ENCODE measurements around the gene FASTKD3.
A peak's percentile ranks its signal among the peaks of the same experiment; 100 is the strongest.
"Not testable (repeated sequence)": the region's sequence is repeated elsewhere in the genome, so short reads cannot be mapped to it uniquely, and the experiment has no call there.

Gene FASTKD3

GRCh38 chr5:7868773-7869473 is at the start of gene FASTKD3, which contains the start of gene MTRR:
Gene FASTKD3 (minus strand): TSS chr5:7869031. CDS start chr5:7868083, 948 bp downstream.
Gene MTRR (plus strand): TSS chr5:7869148. CDS start chr5:7870795, 1,647 bp downstream.
- Histone ChIP-seq H3K4me1 (ENCODE audit: control insufficient read depth, insufficient read depth, low read length, unreplicated experiment) (peaks cover 21% of the 10 kb centered on the region), H2AFZ (ENCODE audit: low read length, unreplicated experiment) (peak within 1 kb of the TSS; percentile 96), H3K27me3 (ENCODE audit: insufficient read depth, low read length) (no peaks in the 10 kb centered on the region), H3K36me3 (ENCODE audit: insufficient read depth, low read length) (peaks cover 13% of the 10 kb centered on the region; the same call in 1 of the 2 replicates), H3K27ac (ENCODE audit: low read depth, low read length) (peak within 1 kb of the TSS; percentile 48; the same call in 1 of the 2 replicates), H3K4me3 (ENCODE audit: low read depth, low read length) (peak within 1 kb of the TSS; percentile 87), H3K79me2 (ENCODE audit: control insufficient read depth, insufficient read depth, low read length, unreplicated experiment) (peaks cover 85% of the 10 kb centered on the region)

GRCh38 chr5:7917130-7918123 is 48.6 kb upstream of the FASTKD3 start:
- Histone ChIP-seq H3K27ac (ENCODE audit: low read depth, low read length) (no peak overlapping the region), H3K4me3 (ENCODE audit: low read depth, low read length) (no peak overlapping the region), H3K27me3 (ENCODE audit: insufficient read depth, low read length) (no peaks in the 10 kb centered on the region), H3K36me3 (ENCODE audit: insufficient read depth, low read length) (no peaks in the 10 kb centered on the region), H3K4me1 (ENCODE audit: control insufficient read depth, insufficient read depth, low read length, unreplicated experiment) (no peaks in the 10 kb centered on the region), H2AFZ (ENCODE audit: low read length, unreplicated experiment) (no peak overlapping the region), H3K79me2 (ENCODE audit: control insufficient read depth, insufficient read depth, low read length, unreplicated experiment) (no peaks in the 10 kb centered on the region)

GRCh38 chr5:7916171-7916804 is 47.5 kb upstream of the FASTKD3 start:
- no peaks in the 10 kb centered on the region for H3K79me2 ChIP-seq (ENCODE audit: control insufficient read depth, insufficient read depth, low read length, unreplicated experiment)
- H3K4me3 ChIP-seq (ENCODE audit: low read depth, low read length) = no peak overlapping the region
- H2AFZ ChIP-seq (ENCODE audit: low read length, unreplicated experiment) = no peak overlapping the region
- H3K27me3 ChIP-seq (ENCODE audit: insufficient read depth, low read length) = no peaks in the 10 kb centered on the region
- H3K4me1 ChIP-seq (ENCODE audit: control insufficient read depth, insufficient read depth, low read length, unreplicated experiment) = no peaks in the 10 kb centered on the region
- no peak overlapping the region for H3K27ac ChIP-seq (ENCODE audit: low read depth, low read length)
- no peaks in the 10 kb centered on the region for H3K36me3 ChIP-seq (ENCODE audit: insufficient read depth, low read length)

- H3K79me2 ChIP-seq (ENCODE audit: control insufficient read depth, insufficient read depth, low read length, unreplicated experiment); H3K27me3 ChIP-seq (ENCODE audit: insufficient read depth, low read length); H3K27ac ChIP-seq (ENCODE audit: low read depth, low read length); H3K4me3 ChIP-seq (ENCODE audit: low read depth, low read length); H3K4me1 ChIP-seq (ENCODE audit: control insufficient read depth, insufficient read depth, low read length, unreplicated experiment); H2AFZ ChIP-seq (ENCODE audit: low read length, unreplicated experiment): not testable (repeated sequence)
- peaks cover 17% of the 10 kb centered on the region for H3K36me3 ChIP-seq (ENCODE audit: insufficient read depth, low read length)
Measured at GRCh38 chr5:7911429-7911771, 42.6 kb upstream of the FASTKD3 start.

GRCh38 chr5:7910738-7911428 is 42.1 kb upstream of the FASTKD3 start:
- Histone ChIP-seq H3K27ac (ENCODE audit: low read depth, low read length) (no peak overlapping the region), H3K36me3 (ENCODE audit: insufficient read depth, low read length) (peaks cover 17% of the 10 kb centered on the region), H2AFZ (ENCODE audit: low read length, unreplicated experiment) (no peak overlapping the region)

GRCh38 chr5:7908317-7908716 is 39.5 kb upstream of the FASTKD3 start:
- Histone ChIP-seq H3K36me3 (ENCODE audit: insufficient read depth, low read length) (peaks cover 32% of the 10 kb centered on the region), H3K4me1 (ENCODE audit: control insufficient read depth, insufficient read depth, low read length, unreplicated experiment) (peaks cover 6% of the 10 kb centered on the region), H3K27ac (ENCODE audit: low read depth, low read length) (no peak overlapping the region), H2AFZ (ENCODE audit: low read length, unreplicated experiment) (no peak overlapping the region), H3K79me2 (ENCODE audit: control insufficient read depth, insufficient read depth, low read length, unreplicated experiment) (no peaks in the 10 kb centered on the region), H3K27me3 (ENCODE audit: insufficient read depth, low read length) (no peaks in the 10 kb centered on the region), H3K4me3 (ENCODE audit: low read depth, low read length) (no peak overlapping the region)

More at GRCh38 chr5:7910738-7911428, 42.1 kb upstream of the FASTKD3 start:
- Histone ChIP-seq H3K79me2 (ENCODE audit: control insufficient read depth, insufficient read depth, low read length, unreplicated experiment) (no peaks in the 10 kb centered on the region), H3K27me3 (ENCODE audit: insufficient read depth, low read length) (no peaks in the 10 kb centered on the region), H3K4me1 (ENCODE audit: control insufficient read depth, insufficient read depth, low read length, unreplicated experiment) (no peaks in the 10 kb centered on the region), H3K4me3 (ENCODE audit: low read depth, low read length) (no peak overlapping the region)

- Histone ChIP-seq H3K27me3 (ENCODE audit: insufficient read depth, low read length) (no peaks in the 10 kb centered on the region), H3K27ac (ENCODE audit: low read depth, low read length) (no peak overlapping the region), H3K4me3 (ENCODE audit: low read depth, low read length) (no peak overlapping the region), H3K79me2 (ENCODE audit: control insufficient read depth, insufficient read depth, low read length, unreplicated experiment) (no peaks in the 10 kb centered on the region), H3K4me1 (ENCODE audit: control insufficient read depth, insufficient read depth, low read length, unreplicated experiment) (peaks cover 6% of the 10 kb centered on the region), H3K36me3 (ENCODE audit: insufficient read depth, low read length) (peaks cover 38% of the 10 kb centered on the region), H2AFZ (ENCODE audit: low read length, unreplicated experiment) (no peak overlapping the region)
Measured at GRCh38 chr5:7907612-7908011, 38.8 kb upstream of the FASTKD3 start.

- peaks cover 6% of the 10 kb centered on the region for H3K4me1 ChIP-seq (ENCODE audit: control insufficient read depth, insufficient read depth, low read length, unreplicated experiment)
- H3K27me3 ChIP-seq (ENCODE audit: insufficient read depth, low read length) = no peaks in the 10 kb centered on the region
- H3K4me3 ChIP-seq (ENCODE audit: low read depth, low read length) = no peak overlapping the region
- no peaks in the 10 kb centered on the region for H3K79me2 ChIP-seq (ENCODE audit: control insufficient read depth, insufficient read depth, low read length, unreplicated experiment)
- peaks cover 43% of the 10 kb centered on the region for H3K36me3 ChIP-seq (ENCODE audit: insufficient read depth, low read length)
- no peak overlapping the region for H2AFZ ChIP-seq (ENCODE audit: low read length, unreplicated experiment)
- peak overlapping the region; percentile 11; the same call in 1 of the 2 replicates for H3K27ac ChIP-seq (ENCODE audit: low read depth, low read length)
Measured at GRCh38 chr5:7904170-7904569, 35.3 kb upstream of the FASTKD3 start.

- H3K4me1 ChIP-seq (ENCODE audit: control insufficient read depth, insufficient read depth, low read length, unreplicated experiment) = peaks cover 6% of the 10 kb centered on the region
- peaks cover 34% of the 10 kb centered on the region for H3K36me3 ChIP-seq (ENCODE audit: insufficient read depth, low read length)
Measured at GRCh38 chr5:7902666-7903625, 34.1 kb upstream of the FASTKD3 start.

More at GRCh38 chr5:7902666-7903625, 34.1 kb upstream of the FASTKD3 start:
- Histone ChIP-seq H2AFZ (ENCODE audit: low read length, unreplicated experiment) (no peak overlapping the region), H3K27ac (ENCODE audit: low read depth, low read length) (no peak overlapping the region), H3K79me2 (ENCODE audit: control insufficient read depth, insufficient read depth, low read length, unreplicated experiment) (no peaks in the 10 kb centered on the region), H3K27me3 (ENCODE audit: insufficient read depth, low read length) (no peaks in the 10 kb centered on the region), H3K4me3 (ENCODE audit: low read depth, low read length) (no peak overlapping the region)
